Endothelial cell of umbilical vein (primary cell): Measurements from ENCODE around the gene RUNX2. TPM values are rescaled to one million over a fixed set of nuclear protein-coding genes. Genes with fewer than 3 reads are reported as not detected.

Experiments used
- BruUV-seq: library from RNA; stranded (reverse); fragments of 400-500 nt; replicated peaks from 2 replicates; lab custom pipeline; 2021; lab: Mats Ljungman, UMichigan
- CTCF ChIA-PET: fragments of 300-600, 350-600 bp; sonication (Branson Sonifier 250); formaldehyde crosslinking; loops from one replicate; lab custom pipeline; 2021; ENCODE audit warnings: antibody characterized with exemption, inconsistent platforms; lab: Charles Lee
- POLR2A ChIA-PET: fragments of 300-600, 350-600 bp; sonication (Branson Sonifier 250); formaldehyde crosslinking; loops from one replicate; lab custom pipeline; 2021; ENCODE audit warnings: antibody characterized with exemption, inconsistent platforms; lab: Charles Lee
- DNase-seq: peaks from one replicate; pipeline ENCODE4 v3.0.0-alpha.2; 2011; ENCODE audit warnings: low read depth, low spot score
- FAIRE-seq: peaks from 2 replicates; lab custom pipeline; 2011; peaks lifted over from hg19 to GRCh38; lab: Jason Lieb, UNC
- H2AFZ ChIP-seq: 2 replicates; pipeline ENCODE4 v1.6.0; 2012; ENCODE audit warnings: low read depth, low read length, control low read depth, inconsistent platforms
- H3K27ac ChIP-seq: 2 replicates; pipeline ENCODE4 v1.5.1; 2011; ENCODE audit warnings: low read depth, mild to moderate bottlenecking, control low read depth, low read length, moderate library complexity; ENCODE audit not compliant: insufficient read depth
- H3K27me3 ChIP-seq, 2 experiments: 2 replicates each; pipeline versions ENCODE4 v1.6.0 to v1.6.1; 2011; ENCODE audit warnings: low read length in 2 of 2, mixed read lengths in 1 of 2; ENCODE audit not compliant: control insufficient read depth in 2 of 2, insufficient read depth in 2 of 2
- H3K36me3 ChIP-seq, 2 experiments: 2 replicates in 1 of 2; 3 replicates in 1 of 2; pipeline ENCODE4 v1.5.1; 2011; ENCODE audit warnings: low read length in 2 of 2, mild to moderate bottlenecking in 1 of 2, moderate library complexity in 1 of 2; ENCODE audit not compliant: control insufficient read depth in 2 of 2, insufficient read depth in 2 of 2; ENCODE audit errors: extremely low read depth in 1 of 2
- H3K4me1 ChIP-seq: 3 replicates; pipeline ENCODE4 v1.5.1; 2011; ENCODE audit warnings: mild to moderate bottlenecking, low read length; ENCODE audit not compliant: control insufficient read depth, insufficient read depth; ENCODE audit errors: extremely low read depth
- H3K4me2 ChIP-seq: 2 replicates; pipeline ENCODE4 v1.6.1; 2011; ENCODE audit warnings: low read length, control low read depth, mixed read lengths; ENCODE audit not compliant: insufficient read depth
- H3K4me3 ChIP-seq, 3 experiments: fragments of 200-600 bp in 1 of 3; sonication (generic), shearing (Covaris generic) in 1 of 3; replicated peaks in 1 of 3; 2 replicates each; pipeline ENCODE4 v1.5.1; 2011 to 2016; ENCODE audit warnings: control low read depth in 3 of 3, low read length in 3 of 3, mild to moderate bottlenecking in 2 of 3, inconsistent platforms in 1 of 3, low read depth in 1 of 3, moderate library complexity in 1 of 3; ENCODE audit not compliant: insufficient read depth in 1 of 3
- H3K79me2 ChIP-seq: 2 replicates; pipeline ENCODE4 v1.6.0; 2012; ENCODE audit warnings: low read length, inconsistent platforms; ENCODE audit not compliant: control insufficient read depth, insufficient read depth
- H3K9ac ChIP-seq: replicated peaks from 2 replicates; pipeline ENCODE3; 2011; ENCODE audit warnings: low read length, control low read depth; ENCODE audit not compliant: insufficient read depth; ENCODE audit errors: extremely low read depth
- H3K9me1 ChIP-seq: replicated peaks from 3 replicates; pipeline ENCODE4 v1.6.0; 2011; ENCODE audit warnings: mild to moderate bottlenecking, low read length; ENCODE audit not compliant: control insufficient read depth, insufficient read depth; ENCODE audit errors: extremely low read depth
- H3K9me3 ChIP-seq: replicated peaks from 2 replicates; pipeline ENCODE4 v1.5.1; 2012; ENCODE audit warnings: low read length, inconsistent platforms; ENCODE audit not compliant: control insufficient read depth, insufficient read depth
- H4K20me1 ChIP-seq: replicated peaks from 2 replicates; pipeline ENCODE3; 2011; ENCODE audit warnings: mild to moderate bottlenecking, low read length; ENCODE audit not compliant: control insufficient read depth, insufficient read depth; ENCODE audit errors: extremely low read depth
- EZH2 ChIP-seq: IDR thresholded peaks from 2 replicates; pipeline ENCODE4 v1.6.1; 2012; ENCODE audit warnings: borderline replicate concordance, low read depth, mild to moderate bottlenecking, moderate library complexity, low read length, inconsistent platforms; ENCODE audit not compliant: severe bottlenecking
- FOS ChIP-seq: IDR thresholded peaks from 2 replicates; pipeline ENCODE4 v1.6.1; 2011; ENCODE audit warnings: mild to moderate bottlenecking, low read length, moderate library complexity, borderline replicate concordance; ENCODE audit not compliant: insufficient read depth
- GATA2 ChIP-seq: IDR thresholded peaks from 2 replicates; pipeline ENCODE4 v1.7.0; 2011; ENCODE audit warnings: low read depth, mild to moderate bottlenecking, moderate library complexity, mixed read lengths, low read length; ENCODE audit not compliant: insufficient read length, insufficient read depth
- JUN ChIP-seq: IDR thresholded peaks from 2 replicates; pipeline ENCODE4 v1.6.1; 2011; ENCODE audit warnings: borderline replicate concordance, low read depth; ENCODE audit not compliant: insufficient read length, insufficient read depth
- MYC ChIP-seq: IDR thresholded peaks from one replicate; pipeline ENCODE4 v1.6.1; 2011; ENCODE audit warnings: mild to moderate bottlenecking, low read depth, low read length
- POLR2A ChIP-seq: IDR thresholded peaks from 2 replicates; pipeline ENCODE4 v1.6.1; 2012; ENCODE audit warnings: low read depth, mild to moderate bottlenecking, control low read depth, low read length
- POLR2AphosphoS5 ChIP-seq: IDR thresholded peaks from 2 replicates; pipeline ENCODE4 v1.6.1; 2012; ENCODE audit warnings: low read depth, mild to moderate bottlenecking, control low read depth, low read length, moderate library complexity; ENCODE audit not compliant: insufficient read depth
- dilution Hi-C: fragments of 300-500 bp; cut with MboI; formaldehyde crosslinking; loops from one replicate; pipeline ENCODE4 v1.15.0; 2019; ENCODE audit warnings: low sequenced_read_pairs; ENCODE audit not compliant: extremely low pct_ligation_motif_present
- intact Hi-C: fragments of 100-400 bp; cut with micrococcal nuclease; formaldehyde crosslinking; loops from one replicate; pipeline ENCODE4 v1.10.0; 2022
- polyA plus RNA-seq, 4 experiments: library from polyadenylated mRNA; depleted of rRNA in 3 of 4; stranded (reverse) in 3 of 4; unstranded in 1 of 4; fragments of >200 nt; gene quantifications; 2 replicates each; pipeline versions ENCODE4 v1.2.1 to v1.2.3, GENCODE V29; 2011 to 2012; ENCODE audit warnings: missing spikeins in 1 of 4
- total RNA-seq: library from RNA; stranded (reverse); gene quantifications from 2 replicates; pipeline ENCODE4 v1.2.3, GENCODE V29; 2021
- TF ChIP-seq, protein P1 (sequence below): IDR thresholded peaks from 2 replicates; pipeline ENCODE4 v1.6.1; 2011; ENCODE audit not compliant: insufficient read depth, insufficient read length
- TF ChIP-seq, protein P2 (sequence below), 2 donors: IDR thresholded peaks; 1 replicate in 1 of 2; 2 replicates in 1 of 2; pipeline ENCODE4 v1.5.1; 2011; ENCODE audit warnings: low read length in 2 of 2, mild to moderate bottlenecking in 2 of 2, moderate library complexity in 2 of 2, control low read depth in 1 of 2, inconsistent platforms in 1 of 2, low read depth in 1 of 2; ENCODE audit not compliant: insufficient read depth in 1 of 2; ENCODE audit errors: extremely low read depth in 1 of 2

Gene RUNX2
- total and polyA plus RNA-seq, 2 donors (not counting 3 experiments of a cell fraction or from before 2014, with no cell fraction given) = 0.06 TPM; not detected in 1

DNA sequence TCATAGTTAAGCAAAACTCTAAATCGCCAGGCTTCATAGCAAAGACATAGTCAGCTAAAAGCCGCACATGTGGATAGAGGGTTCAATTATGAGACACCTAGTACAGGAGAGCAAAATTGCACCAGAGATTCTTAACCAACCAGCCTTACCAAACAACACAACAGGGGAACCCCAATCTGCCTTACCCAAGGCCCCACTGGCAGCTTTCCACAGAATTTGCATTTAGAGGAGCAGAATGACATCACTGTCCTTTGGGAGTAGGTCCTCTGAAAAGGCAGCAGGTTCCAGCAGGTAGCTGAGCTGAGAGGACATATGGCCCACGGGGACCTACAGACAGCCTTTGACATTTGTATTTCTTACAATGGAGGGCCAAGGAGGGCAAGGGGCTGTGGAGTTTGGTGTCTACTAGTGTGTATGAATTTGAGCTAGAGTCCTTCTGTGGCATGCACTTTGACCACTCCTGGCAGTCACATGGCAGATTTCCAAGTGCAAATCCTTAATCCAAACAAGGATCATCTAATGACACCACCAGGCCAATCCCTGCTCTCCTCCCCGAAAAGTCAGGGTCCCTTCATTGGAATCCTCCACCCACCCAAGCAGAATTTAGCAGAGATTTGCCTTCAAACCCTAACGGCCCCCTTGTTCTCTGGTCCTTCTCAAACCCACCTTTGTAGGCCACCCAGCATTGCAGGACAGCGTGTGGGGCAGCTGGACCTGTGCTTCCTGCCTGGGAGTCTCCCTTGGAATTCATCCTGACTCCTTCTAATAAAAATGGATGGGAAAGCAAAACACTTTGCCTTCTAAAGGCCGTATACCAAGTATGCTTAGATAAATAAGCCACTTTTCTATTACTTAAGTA lies 220.8 kb downstream of the RUNX2 start:
- Histone ChIP-seq H3K36me3 (no peaks in the 10 kb centered on the region), H3K9me1 (no peaks in the 10 kb centered on the region), H3K4me3 (no peak overlapping the region), H3K27me3 (peaks cover 2 to 17% of the 10 kb centered on the region in 2 experiments), H3K4me1 (no peaks in the 10 kb centered on the region), H3K4me2 (no peak overlapping the region), H2AFZ (no peak overlapping the region), H3K27ac (no peak overlapping the region), H3K9me3 (no peaks in the 10 kb centered on the region), H4K20me1 (no peaks in the 10 kb centered on the region), H3K79me2 (no peaks in the 10 kb centered on the region), H3K9ac (no peak overlapping the region)
- no TSS peak for BruUV-seq
- dilution Hi-C loops (no loop called here), intact Hi-C loops (no loop called here)
- FAIRE-seq (no peak), DNase-seq (no peak)
- ChIA-PET POLR2A (no interaction called here), CTCF (interaction anchor here (0.9 kb wide), 1 partner anchor 166 kb away, joined by 3 read pairs; no protein-coding TSS in a partner anchor)
- TF ChIP-seq, protein P1, sequence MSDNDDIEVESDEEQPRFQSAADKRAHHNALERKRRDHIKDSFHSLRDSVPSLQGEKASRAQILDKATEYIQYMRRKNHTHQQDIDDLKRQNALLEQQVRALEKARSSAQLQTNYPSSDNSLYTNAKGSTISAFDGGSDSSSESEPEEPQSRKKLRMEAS = no peak
- TF ChIP-seq JUN = no peak
- no peak for TF ChIP-seq GATA2
- TF ChIP-seq POLR2A = no peak
- no peak for TF ChIP-seq FOS
- no peak for TF ChIP-seq MYC
- no peak for TF ChIP-seq POLR2AphosphoS5
- TF ChIP-seq, protein P2, sequence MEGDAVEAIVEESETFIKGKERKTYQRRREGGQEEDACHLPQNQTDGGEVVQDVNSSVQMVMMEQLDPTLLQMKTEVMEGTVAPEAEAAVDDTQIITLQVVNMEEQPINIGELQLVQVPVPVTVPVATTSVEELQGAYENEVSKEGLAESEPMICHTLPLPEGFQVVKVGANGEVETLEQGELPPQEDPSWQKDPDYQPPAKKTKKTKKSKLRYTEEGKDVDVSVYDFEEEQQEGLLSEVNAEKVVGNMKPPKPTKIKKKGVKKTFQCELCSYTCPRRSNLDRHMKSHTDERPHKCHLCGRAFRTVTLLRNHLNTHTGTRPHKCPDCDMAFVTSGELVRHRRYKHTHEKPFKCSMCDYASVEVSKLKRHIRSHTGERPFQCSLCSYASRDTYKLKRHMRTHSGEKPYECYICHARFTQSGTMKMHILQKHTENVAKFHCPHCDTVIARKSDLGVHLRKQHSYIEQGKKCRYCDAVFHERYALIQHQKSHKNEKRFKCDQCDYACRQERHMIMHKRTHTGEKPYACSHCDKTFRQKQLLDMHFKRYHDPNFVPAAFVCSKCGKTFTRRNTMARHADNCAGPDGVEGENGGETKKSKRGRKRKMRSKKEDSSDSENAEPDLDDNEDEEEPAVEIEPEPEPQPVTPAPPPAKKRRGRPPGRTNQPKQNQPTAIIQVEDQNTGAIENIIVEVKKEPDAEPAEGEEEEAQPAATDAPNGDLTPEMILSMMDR (IDR thresholded peaks at IDR 0.05; ENCODE audit: extremely low read depth in 1 of 2, insufficient read depth in 1 of 2, low read depth in 1 of 2, low read length in 2 of 2) = no peak
- TF ChIP-seq EZH2 = no peak
